AG04450 (cell line): Measurements from ENCODE around the gene POLR2E. TPM values are rescaled to one million over a fixed set of nuclear protein-coding genes. Genes with fewer than 3 reads are reported as not detected.

Source experiments
- CTCF ChIA-PET: fragments of 300-600, 350-600 bp; formaldehyde crosslinking; extraction: SDS; loops from one replicate; lab custom pipeline; 2022; ENCODE audit warnings: antibody characterized with exemption, inconsistent platforms; lab: Charles Lee
- POLR2A ChIA-PET: fragments of 350-600 bp; formaldehyde crosslinking; extraction: SDS; loops from one replicate; lab custom pipeline; 2021; ENCODE audit warnings: antibody characterized with exemption, inconsistent platforms; lab: Yijun Ruan, JAX
- DNase-seq: peaks from one replicate; pipeline ENCODE4 v3.0.0-alpha.2; 2011; ENCODE audit warnings: low read depth, low spot score
- H3K27ac ChIP-seq: one replicate; pipeline ENCODE4 v1.5.1; 2012; ENCODE audit warnings: low read depth, low read length, control low read depth
- H3K27me3 ChIP-seq: one replicate; pipeline ENCODE4 v1.6.0; 2012; ENCODE audit warnings: low read length; ENCODE audit not compliant: control insufficient read depth, insufficient read depth
- H3K4me3 ChIP-seq: 2 replicates; pipeline ENCODE4 v1.5.1; 2011; ENCODE audit warnings: mild to moderate bottlenecking, low read depth, low read length, control low read depth
- H3K9me3 ChIP-seq: 2 replicates; pipeline ENCODE4 v1.5.1; 2012; ENCODE audit warnings: low read length; ENCODE audit not compliant: control insufficient read depth, insufficient read depth
- CTCF ChIP-seq: IDR thresholded peaks from 2 replicates; pipeline ENCODE4 v1.5.1; 2011; ENCODE audit warnings: low read depth, low read length, control low read depth, inconsistent platforms
- polyA plus RNA-seq: library from polyadenylated mRNA; depleted of rRNA; stranded (reverse); fragments of >200 nt; gene quantifications from 2 replicates; pipeline ENCODE4 v1.2.3, GENCODE V29; 2011

POLR2E gene
- polyA plus RNA-seq, 1 experiment = 140 TPM

GRCh38 chr19:1051791-1052190 lies 43.4 kb downstream of the POLR2E start:
- Histone ChIP-seq H3K4me3 (no peak overlapping the region), H3K27me3 (no peaks in the 10 kb centered on the region), H3K9me3 (peaks cover 68% of the 10 kb centered on the region), H3K27ac (no peak overlapping the region)
- ChIA-PET POLR2A (interaction anchor here (1.1 kb wide), 1 partner anchor 12 kb away, joined by 3 read pairs; the partner anchor contains the start of gene ABCA7), CTCF (no interaction called here)
- TF ChIP-seq CTCF = no peak
- DNase-seq = no peak

GRCh38 chr19:1050989-1051788 lies 44.0 kb downstream of the POLR2E start:
- no peak for DNase-seq
- CTCF ChIA-PET = no interaction called here
- no peak for TF ChIP-seq CTCF
- Histone ChIP-seq H3K27me3 (no peaks in the 10 kb centered on the region), H3K4me3 (no peak overlapping the region), H3K27ac (no peak overlapping the region), H3K9me3 (peaks cover 68% of the 10 kb centered on the region)
- POLR2A ChIA-PET = interaction anchor here (1.1 kb wide), 1 partner anchor 12 kb away, joined by 3 read pairs; the partner anchor contains the start of gene ABCA7

- Histone ChIP-seq H3K4me3 (no peak overlapping the region), H3K9me3 (peaks cover 67% of the 10 kb centered on the region), H3K27ac (no peak overlapping the region), H3K27me3 (no peaks in the 10 kb centered on the region)
- ChIA-PET CTCF (no interaction called here), POLR2A (no interaction called here)
- no peak for TF ChIP-seq CTCF
- DNase-seq = no peak
Measured at GRCh38 chr19:1049800-1050199, 45.4 kb downstream of the POLR2E start.

- CTCF ChIA-PET = no interaction called here
- H3K27ac ChIP-seq = no peak overlapping the region
- H3K9me3 ChIP-seq = peaks cover 65% of the 10 kb centered on the region
- H3K27me3 ChIP-seq = no peaks in the 10 kb centered on the region
- no peak for DNase-seq
- TF ChIP-seq CTCF = no peak
- H3K4me3 ChIP-seq = no peak overlapping the region
- POLR2A ChIA-PET = no interaction called here
Measured at GRCh38 chr19:1049106-1049505, 46.1 kb downstream of the POLR2E start.

GRCh38 chr19:1047696-1048147 lies 47.5 kb downstream of the POLR2E start:
- Histone ChIP-seq H3K9me3 (peaks cover 57% of the 10 kb centered on the region), H3K4me3 (no peak overlapping the region), H3K27ac (no peak overlapping the region), H3K27me3 (no peaks in the 10 kb centered on the region)
- TF ChIP-seq CTCF = no peak
- CTCF ChIA-PET = no interaction called here
- POLR2A ChIA-PET = interaction anchor here (0.6 to 0.7 kb wide), 2 partner anchors 170 to 205 kb away, joined by 3 to 9 read pairs; no protein-coding TSS in a partner anchor
- no peak for DNase-seq
